Measurements from ENCODE around the gene NF1.

DNA sequence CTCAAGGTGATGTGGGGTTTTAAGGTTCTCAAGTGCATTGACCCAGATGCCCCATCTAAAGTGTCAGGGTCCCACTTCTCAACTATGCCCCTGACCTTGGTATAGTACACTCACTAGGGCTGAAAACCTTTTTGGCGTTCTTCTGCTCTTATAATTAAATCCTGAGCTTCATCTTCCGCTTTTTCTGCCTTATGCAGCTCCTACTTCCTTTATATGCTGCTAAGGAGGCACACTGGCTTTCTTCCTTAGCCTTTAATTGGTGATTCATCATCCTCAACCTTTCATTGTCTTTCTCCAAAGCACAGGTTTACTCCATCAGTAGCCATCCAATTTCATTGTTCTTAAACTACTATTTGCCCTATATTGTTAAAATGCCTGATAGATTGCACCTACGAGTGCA is 5.3 kb upstream of the NF1 start:
- TF ChIP-seq POLR2A (IDR thresholded peaks at IDR 0.05) = no peak
- TF ChIP-seq, protein P1, sequence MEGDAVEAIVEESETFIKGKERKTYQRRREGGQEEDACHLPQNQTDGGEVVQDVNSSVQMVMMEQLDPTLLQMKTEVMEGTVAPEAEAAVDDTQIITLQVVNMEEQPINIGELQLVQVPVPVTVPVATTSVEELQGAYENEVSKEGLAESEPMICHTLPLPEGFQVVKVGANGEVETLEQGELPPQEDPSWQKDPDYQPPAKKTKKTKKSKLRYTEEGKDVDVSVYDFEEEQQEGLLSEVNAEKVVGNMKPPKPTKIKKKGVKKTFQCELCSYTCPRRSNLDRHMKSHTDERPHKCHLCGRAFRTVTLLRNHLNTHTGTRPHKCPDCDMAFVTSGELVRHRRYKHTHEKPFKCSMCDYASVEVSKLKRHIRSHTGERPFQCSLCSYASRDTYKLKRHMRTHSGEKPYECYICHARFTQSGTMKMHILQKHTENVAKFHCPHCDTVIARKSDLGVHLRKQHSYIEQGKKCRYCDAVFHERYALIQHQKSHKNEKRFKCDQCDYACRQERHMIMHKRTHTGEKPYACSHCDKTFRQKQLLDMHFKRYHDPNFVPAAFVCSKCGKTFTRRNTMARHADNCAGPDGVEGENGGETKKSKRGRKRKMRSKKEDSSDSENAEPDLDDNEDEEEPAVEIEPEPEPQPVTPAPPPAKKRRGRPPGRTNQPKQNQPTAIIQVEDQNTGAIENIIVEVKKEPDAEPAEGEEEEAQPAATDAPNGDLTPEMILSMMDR (IDR thresholded peaks at IDR 0.05) = no peak
